Measurements from ENCODE around the gene DENND2C.

Gene DENND2C, protein sequence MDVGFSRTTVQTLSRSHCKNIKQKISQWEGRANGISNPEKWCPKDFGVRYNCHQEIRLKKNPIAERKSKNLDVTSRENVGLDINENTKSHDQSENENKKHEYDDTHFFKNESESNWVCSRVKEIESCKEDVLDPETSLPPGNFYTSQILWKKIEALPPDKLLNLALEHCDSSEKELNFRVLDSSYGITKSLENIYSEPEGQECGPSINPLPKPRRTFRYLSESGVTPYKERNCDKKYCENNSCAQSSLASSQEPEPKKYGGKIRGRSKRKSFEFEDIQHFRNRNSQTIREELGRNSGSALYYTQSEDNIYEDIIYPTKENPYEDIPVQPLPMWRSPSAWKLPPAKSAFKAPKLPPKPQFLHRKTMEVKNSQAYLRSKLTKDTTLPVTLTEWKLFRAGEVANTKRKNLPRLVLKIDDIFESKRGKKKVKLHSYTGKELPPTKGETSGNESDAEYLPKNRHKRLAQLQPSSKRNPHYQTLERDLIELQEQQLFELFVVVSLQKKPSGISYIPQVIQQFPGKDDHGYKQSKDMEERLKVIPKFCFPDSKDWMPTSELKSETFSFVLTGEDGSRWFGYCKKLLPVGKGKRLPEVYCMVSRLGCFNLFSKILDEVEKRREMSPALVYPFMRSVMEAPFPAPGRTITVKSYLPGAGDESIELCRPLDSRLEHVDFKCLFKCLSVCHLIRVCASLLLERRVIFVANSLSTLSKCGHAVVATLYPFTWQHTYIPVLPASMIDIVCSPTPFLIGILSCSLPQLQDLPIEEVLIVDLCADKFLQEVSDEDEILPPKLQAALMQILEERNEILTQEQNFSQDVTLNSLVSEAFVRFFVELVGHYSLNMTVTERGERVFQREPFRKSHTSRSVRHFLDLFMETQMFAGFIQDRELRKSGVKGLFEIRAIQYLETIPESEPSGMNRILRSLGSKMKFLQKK

GRCh38 chr1:114669562-114670082 lies at the start of gene DENND2C:
DENND2C (minus strand) TSS chr1:114670049; CDS start chr1:114625984, 44,065 bp downstream.
- peak within 1 kb of the TSS; percentile 78 for H3K27ac ChIP-seq
- no peak for TF ChIP-seq CTCF (conservative IDR thresholded peaks at IDR 0.05; ENCODE audit: low read depth, low read length)

GRCh38 chr1:114719424-114719787 lies 49.6 kb upstream of the DENND2C start:
- peaks cover 28% of the 10 kb centered on the region for H3K4me1 ChIP-seq (ENCODE audit: low read depth, poor library complexity, severe bottlenecking)
- no peak overlapping the region for H3K9ac ChIP-seq
- no peak overlapping the region for H3K27ac ChIP-seq
- no peaks in the 10 kb centered on the region for H3K27me3 ChIP-seq (ENCODE audit: insufficient read depth, low read depth)
- no peak overlapping the region for H3K4me3 ChIP-seq (IDR thresholded peaks at IDR 0.05; ENCODE audit: insufficient read depth, low read depth, low read length)
- peaks cover 18% of the 10 kb centered on the region for H3K79me2 ChIP-seq (ENCODE audit: insufficient read depth, low read depth)
- TF ChIP-seq CTCF (conservative IDR thresholded peaks at IDR 0.05; ENCODE audit: low read depth, low read length): no peak
- H3K36me3 ChIP-seq (ENCODE audit: insufficient read depth): no peaks in the 10 kb centered on the region
- no peak overlapping the region for H2AFZ ChIP-seq (ENCODE audit: low read depth)
- no peaks in the 10 kb centered on the region for H4K20me1 ChIP-seq (ENCODE audit: insufficient read depth)
- no peak overlapping the region for H3K4me2 ChIP-seq

More at GRCh38 chr1:114669562-114670082, at the start of gene DENND2C:
- H3K36me3 ChIP-seq (ENCODE audit: insufficient read depth): no peaks in the 10 kb centered on the region
- H3K4me1 ChIP-seq (ENCODE audit: low read depth, poor library complexity, severe bottlenecking): peaks cover 29% of the 10 kb centered on the region
- peak within 1 kb of the TSS; percentile 62 for H3K4me3 ChIP-seq (IDR thresholded peaks at IDR 0.05; ENCODE audit: insufficient read depth, low read depth, low read length)
- H3K4me2 ChIP-seq: peak within 1 kb of the TSS; percentile 70
- H4K20me1 ChIP-seq (ENCODE audit: insufficient read depth): no peaks in the 10 kb centered on the region
- H2AFZ ChIP-seq (ENCODE audit: low read depth): peak within 1 kb of the TSS; percentile 82
- H3K79me2 ChIP-seq (ENCODE audit: insufficient read depth, low read depth): peaks cover 20% of the 10 kb centered on the region; the same call in 1 of the 2 replicates
- no peaks in the 10 kb centered on the region for H3K27me3 ChIP-seq (ENCODE audit: insufficient read depth, low read depth)
- peak within 1 kb of the TSS; percentile 66; the same call in 1 of the 2 replicates for H3K9ac ChIP-seq

DNA sequence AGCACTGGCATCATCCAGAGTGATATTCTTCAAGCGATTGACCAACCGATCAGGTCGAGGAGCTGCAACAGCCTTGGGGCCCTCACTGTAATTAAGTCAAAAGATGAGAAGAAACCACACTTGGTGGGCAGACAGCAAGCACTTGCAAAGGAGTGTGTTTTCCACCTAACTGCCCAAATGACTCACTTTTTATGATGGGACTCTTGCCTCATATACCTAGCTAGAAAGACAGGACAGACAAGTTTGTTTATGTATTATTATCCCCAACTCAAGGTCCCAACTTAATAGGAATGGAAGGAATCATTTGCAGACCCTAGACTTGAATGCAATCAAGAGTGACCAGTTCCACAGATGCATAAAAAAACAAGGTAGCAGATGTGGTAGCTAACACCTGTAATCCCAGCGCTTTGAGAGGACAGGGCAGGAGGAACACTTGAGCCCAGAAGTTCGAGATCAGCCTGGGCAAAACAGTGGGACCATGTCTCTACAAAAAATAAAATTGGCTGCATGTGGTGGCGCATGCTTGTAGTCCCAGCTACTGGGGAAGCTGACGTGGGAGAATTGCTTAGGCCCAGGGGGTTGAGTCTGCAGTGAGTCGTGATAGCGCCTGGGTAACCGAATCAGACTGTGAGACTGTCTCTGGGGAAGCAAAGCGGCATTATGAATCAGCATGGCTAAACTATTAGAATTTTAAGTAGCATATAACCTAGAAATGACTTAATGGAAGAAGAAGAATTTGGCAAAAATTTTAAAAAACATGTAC lies 49.0 kb upstream of the DENND2C start:
- Histone ChIP-seq H3K27me3 (ENCODE audit: insufficient read depth, low read depth) (no peaks in the 10 kb centered on the region), H3K4me1 (ENCODE audit: low read depth, poor library complexity, severe bottlenecking) (peaks cover 34% of the 10 kb centered on the region), H3K36me3 (ENCODE audit: insufficient read depth) (no peaks in the 10 kb centered on the region), H3K9ac (no peak overlapping the region), H3K4me3 (IDR thresholded peaks at IDR 0.05; ENCODE audit: insufficient read depth, low read depth, low read length) (no peak overlapping the region), H3K27ac (no peak overlapping the region), H3K79me2 (ENCODE audit: insufficient read depth, low read depth) (peaks cover 21% of the 10 kb centered on the region), H2AFZ (ENCODE audit: low read depth) (no peak overlapping the region), H4K20me1 (ENCODE audit: insufficient read depth) (no peaks in the 10 kb centered on the region), H3K4me2 (no peak overlapping the region)
- no peak for TF ChIP-seq CTCF (conservative IDR thresholded peaks at IDR 0.05; ENCODE audit: low read depth, low read length)

All from KMS-11 (cell line).